HG02852 (cell line): ENCODE results near the gene LAMC3.

ENCODE experiments used
- ATAC-seq: cut with Tn5 transposase; IDR thresholded peaks from one replicate; pipeline ENCODE4 v1.9.1; 2021; ENCODE audit warnings: mild to moderate bottlenecking, moderate library complexity; ENCODE audit not compliant: unreplicated experiment

Gene LAMC3

DNA sequence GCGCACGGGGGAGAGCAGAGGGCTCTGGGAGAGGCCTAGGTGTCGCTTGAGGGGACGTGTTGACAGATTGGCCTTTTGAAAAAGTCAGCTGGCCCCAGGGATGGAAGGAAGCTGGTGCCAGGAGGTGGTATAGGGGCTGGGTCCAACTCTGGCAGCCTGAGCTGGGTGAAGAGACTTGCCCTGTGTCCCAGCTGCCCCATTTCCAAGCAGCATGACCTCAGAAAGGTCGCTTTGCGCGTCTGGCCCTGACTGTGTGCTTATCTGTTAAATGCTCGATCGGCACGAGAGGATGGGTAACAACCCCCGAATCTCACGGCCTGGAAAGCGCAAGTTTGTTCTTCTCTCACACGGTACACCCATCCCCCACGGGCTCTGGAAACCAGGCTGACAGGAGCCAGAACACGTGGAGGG is 31.2 kb upstream of the LAMC3 start:
- ATAC-seq: no peak

DNA sequence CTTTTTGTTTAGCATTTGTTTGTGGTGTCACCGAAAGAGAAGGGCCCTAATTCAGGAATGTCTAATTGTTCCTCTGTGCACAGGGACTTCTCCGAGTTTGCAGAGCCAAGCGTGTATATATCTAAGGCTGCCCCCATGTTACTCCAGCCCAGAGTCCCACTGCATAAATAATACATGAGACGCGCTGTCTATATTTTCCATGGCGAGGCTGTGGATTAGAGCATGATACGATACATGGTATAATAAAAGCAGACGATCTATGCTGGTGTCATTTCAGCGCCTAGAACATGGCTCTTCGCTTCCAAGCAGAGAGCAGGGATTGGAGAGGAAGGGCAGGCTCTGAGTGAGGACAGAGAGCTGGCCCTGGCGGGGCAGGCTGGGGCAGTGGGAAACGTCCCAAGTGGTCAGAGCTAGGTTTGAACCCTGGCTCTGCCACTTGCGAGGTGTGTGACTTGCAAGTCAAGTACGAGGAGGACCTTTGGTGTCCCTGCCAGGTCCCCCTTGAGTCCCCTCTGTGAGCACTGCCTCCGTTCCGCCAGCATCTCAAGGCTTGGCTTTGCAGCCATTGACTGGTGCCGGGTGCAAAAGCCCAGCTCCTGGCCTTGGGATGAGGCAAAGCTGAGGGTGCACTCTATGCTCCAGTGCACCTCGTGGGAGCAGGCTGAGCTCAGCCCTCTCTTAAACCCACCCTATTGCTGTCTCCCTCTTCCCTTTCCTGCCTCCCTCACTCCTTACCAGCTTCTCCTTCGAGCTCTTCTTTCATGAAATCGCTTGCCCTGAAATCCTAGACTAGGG is 29.2 kb upstream of the LAMC3 start:
- no peak for ATAC-seq

DNA sequence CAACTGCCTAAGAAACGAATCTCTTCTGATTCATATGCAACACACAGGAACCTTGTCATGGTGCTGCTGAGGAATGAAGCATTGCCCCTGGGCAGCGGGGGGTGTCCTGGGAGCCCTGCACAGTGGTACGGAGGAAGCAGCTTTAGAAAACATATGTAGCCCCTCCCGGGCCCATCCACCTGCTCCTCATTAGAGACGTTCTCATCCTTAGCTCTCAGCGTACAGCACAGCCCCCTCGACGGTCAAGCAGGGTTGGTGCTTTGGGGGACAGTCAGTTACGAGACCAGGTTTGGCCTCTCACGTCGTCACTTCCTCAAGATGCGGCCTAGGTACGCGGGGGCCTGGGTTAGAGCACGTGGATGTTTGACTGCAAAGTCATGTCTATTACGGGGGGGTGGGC is 28.4 kb upstream of the LAMC3 start:
- no peak for ATAC-seq

DNA sequence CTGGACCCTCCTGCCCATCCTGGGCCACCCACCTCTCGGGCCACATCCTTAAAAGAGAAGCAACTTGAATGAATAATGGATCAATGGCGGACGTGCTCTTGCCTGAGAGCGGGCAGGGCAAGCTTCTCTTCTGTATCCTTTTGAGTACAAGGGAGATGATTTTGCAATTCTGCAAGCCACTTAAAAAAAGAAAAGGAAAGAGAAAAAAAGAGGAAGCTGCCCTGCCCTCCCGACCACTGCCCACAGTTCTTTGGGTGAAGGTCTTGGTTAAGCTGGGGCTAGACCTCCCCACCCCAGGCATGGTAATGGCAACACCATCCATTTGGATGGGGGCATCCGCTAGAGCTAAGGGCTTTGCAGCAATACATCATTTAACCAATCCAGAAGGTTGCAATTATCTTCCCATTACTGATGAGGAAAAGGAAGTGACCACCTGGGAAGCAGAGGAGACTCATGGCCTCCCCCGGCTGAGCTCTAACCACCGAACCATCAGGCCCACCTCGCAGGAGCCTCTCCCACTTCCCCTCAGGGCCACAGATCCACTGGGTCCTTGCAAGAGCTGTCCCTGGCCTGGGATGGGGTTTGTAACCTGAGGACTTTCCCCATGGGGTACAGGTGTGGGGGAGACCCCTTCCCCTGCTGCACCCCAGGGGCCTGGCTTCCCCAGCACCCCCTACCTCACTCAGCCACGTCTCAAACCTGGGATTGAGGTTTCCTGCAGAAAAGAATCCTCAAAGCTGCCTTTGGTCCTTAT is 27.8 kb upstream of the LAMC3 start:
- ATAC-seq: no peak

DNA sequence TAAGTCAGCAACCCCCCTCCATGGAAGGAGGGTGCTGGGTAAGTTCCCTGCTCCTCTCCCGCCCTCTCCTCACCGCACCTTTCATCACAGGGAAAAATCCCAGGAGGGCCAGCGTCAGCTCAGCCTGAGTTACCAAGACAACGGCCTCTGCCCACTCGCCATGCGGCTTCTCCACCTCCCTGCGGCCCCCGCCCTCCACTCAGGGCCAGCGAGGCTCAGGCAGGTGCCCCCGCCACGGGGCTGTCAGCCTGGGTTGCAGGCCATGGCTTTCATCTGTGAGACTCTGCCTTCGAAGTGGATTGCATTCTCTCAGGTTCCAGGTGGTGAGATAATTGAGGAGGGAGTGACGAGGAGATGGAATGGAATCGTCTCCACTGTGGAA is 27.2 kb upstream of the LAMC3 start:
- ATAC-seq: no peak

DNA sequence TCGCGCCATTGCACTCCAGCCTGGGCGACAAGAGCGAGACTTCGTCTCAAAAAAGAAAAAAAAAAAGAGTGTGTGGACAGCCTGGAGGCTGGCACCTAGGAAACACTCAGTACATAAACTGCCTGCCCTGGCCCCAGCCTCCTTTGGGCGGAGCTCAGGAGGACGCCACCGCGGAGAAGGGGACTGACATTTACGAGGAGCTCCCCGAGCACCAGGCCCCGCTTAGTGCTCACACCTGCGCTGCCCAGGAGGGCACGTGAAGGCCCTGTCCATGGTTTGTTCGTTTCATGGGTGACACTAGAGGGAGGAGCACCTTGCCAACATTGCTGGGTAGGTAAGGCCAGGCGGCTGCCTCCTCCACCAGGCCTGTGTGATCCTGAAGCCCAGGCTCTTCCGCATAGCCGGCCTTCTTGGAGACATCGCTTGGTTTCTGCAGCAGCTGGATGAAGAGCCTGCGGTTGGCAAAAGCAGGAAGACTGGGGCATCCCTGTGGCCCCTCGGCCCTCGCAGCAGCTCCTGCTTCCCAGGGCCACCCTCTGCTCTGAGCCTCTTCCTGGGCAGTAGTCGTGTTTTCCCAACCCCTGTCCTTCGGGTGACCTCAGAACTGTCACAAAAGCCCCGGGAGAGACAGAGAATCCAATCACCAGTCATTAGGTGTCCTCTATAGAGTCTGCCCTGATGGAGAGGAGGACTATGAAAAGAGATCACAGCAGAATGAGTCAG is 26.2 kb upstream of the LAMC3 start:
- no peak for ATAC-seq

DNA sequence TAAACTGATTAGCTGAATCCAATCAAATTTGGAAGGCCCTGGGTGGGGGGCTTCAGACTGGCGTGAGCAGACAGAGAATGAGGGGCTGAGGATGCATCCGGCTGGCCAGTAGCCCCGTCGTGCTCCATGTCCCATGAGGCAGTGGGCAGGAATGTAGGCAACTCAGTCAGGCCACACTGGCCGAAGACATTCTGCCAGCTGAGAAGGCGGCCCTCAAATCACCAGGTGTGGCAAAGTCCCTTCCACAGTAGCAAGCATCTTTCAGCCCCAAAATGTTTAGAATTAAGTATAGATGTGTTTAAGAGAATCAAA is 25.7 kb upstream of the LAMC3 start:
- no peak for ATAC-seq

DNA sequence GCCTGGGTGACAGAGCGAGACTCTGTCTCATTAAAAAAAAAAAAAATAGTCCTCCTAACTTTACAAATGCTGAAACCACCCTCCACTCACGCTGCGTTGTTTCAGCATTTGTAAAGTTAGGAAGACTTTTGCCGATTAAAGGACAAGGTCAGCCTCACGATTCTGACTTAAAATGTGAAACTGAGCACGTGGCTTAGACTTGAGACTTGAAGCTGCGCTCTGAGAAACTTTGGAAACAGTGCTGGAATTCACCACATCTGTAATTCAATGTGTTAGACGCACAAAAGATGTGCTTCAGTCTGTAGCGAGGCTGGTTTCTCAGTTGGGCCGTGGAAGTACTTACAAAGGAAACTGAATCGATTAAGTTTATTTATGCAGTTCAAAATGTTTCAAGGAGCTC is 25.0 kb upstream of the LAMC3 start:
- ATAC-seq: no peak

DNA sequence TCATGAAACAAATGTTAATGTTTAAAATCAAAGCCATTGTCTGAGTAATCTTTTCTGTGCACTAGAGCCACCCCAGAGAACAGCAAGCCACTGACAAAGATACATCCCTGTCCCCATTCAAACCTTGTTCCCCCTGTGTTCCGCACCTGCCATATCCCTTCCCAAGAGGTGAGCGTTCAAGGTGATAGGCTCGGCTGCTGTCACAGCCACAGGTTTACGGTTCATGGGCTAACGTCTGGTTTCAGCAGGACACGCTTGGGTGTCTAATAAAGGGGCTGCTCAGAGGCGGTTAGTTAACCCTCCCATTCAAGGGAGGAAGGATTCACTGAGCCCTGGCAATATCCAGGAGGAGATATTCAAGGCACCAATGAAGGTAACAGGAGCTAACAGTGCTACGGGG is 24.5 kb upstream of the LAMC3 start:
- ATAC-seq: no peak

DNA sequence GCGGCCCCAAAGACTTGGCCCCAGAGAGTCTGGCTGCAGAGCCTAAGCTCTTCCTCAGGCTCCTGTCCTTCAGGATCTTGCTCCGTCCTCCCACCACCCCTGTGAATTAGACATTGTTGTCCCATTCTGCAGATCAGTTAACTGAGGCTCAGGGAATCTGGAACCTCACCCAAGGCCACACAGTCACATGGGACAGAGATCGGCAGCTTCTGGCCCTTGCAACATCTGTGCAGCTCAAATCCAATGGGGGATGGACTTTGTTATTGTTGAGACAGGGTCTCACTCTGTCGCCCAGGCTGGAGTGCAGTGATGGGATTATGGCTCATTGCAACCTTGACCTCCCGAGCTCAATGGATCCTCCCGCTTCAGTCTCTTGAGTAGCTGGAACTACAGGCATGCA is 23.9 kb upstream of the LAMC3 start:
- no peak for ATAC-seq

DNA sequence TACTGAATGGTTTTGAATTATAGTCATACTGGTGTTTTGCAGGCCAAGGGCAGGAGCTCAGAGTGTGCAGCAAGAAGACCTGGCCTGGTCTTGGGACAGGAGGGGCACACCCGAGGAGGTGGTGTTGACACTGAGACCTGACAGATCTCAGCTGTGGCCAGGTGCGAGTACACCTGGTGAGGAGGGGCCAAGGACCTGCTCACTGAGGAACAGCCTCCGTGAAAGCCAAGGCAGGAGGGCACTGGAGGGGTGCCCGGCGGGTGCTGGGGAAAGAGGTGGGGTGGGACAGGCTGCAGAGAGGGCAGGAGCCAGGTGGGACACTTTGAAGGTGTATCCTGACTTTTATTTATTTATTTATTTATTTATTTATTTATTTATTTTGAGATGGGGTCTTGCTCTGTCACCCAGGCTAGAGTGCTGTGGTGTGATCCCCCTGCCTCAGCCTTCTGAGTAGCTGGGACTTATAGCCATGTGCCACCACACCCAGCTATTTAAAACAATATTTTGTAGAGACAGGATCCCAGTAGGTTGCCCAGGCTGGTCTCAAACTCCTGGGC is 23.3 kb upstream of the LAMC3 start:
- ATAC-seq: no peak

DNA sequence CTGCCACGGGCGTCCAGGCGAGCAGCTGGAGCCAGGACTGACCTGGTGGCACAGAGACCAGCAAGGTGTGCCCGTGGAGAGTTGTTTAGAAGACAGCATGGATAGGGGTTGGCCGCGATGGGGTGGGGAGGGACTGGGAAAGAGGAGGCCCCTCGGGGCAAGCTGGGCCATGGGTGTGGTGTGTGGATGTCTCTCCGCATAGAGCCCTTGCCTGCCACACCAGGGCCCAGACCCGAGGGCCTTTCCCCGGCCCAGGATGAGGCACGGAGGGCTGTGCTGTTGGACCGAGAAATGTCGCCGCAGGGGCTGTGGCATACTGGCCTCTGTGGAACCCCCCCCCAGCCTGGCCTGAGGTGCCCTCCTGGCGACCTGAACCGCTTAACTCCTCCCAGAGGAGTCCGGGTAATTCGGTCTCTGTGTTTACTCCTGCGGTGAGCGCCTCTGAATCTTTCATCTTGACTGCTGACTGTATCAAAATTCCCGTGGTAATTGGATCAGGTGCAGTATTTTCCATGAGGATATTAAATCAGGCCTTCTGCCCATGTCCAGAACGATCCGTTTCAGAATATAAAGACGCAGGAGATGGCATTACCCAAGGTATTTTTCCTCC is 22.5 kb upstream of the LAMC3 start:
- no peak for ATAC-seq

DNA sequence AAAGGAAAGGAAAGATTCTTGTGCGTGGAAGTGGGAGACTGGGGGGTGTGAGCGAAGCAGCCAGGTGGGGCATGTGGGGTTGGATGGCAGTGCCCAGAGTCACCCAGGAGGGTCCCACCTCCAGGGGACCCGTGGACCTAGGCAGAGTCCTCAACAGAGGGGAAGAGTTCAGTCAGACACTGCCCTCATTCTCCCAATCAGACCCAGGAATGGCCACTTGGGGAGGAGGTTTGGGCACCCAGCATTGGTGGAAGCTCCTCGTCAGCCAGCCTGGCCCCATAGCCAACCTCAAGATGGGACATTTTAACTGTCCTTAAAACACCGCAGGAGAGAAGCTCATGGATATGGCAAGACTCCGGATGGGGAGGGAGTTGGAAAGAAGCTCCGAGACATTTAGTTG is 21.9 kb upstream of the LAMC3 start:
- ATAC-seq: no peak

DNA sequence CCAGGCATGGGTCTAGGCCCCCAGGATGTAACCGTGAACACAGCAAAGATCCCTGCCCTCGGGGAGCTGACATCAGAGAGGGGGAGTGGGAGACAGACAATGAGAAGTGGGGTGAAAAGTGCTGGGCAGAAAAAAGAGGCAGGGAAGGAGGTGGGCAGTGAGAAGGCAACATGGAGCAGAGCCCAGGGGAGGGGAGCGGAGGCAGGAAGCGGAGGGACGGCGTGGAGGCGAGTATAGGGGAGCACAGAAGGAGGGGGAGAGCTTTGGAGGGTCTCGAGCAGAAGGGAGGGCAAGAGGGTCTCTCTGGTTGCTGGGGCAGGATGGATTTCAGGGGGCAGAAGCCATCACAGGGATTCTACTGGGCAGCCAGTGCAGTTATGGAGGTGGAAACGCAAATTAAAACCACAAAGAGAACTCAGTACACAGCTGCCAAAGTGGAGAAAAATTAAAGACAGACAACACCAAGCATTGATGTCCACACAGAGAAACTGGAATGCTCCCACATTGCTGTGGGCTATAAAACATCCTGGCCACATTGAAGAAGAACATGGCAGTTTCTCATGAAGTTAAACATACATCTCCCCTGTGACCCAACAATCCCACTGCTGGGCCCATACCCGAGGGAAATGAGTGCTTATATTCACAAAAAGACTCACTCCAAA is 21.1 kb upstream of the LAMC3 start:
- ATAC-seq: no peak

DNA sequence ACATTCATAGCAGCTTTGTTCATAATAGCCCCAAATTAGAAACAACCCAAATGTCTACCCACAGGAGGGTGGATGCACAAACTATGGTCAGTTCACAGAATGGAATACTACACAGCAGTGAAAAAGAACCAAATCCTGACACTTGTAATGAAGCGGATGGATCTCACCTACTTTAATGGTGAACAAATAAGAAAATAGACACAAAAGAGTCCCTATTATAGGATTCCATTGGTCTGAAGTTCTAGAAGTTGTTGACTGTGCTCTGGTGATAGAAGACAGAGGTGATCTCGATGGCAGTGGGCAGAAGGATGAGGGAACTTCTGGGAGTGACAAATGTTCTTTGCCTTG is 20.6 kb upstream of the LAMC3 start:
- no peak for ATAC-seq

DNA sequence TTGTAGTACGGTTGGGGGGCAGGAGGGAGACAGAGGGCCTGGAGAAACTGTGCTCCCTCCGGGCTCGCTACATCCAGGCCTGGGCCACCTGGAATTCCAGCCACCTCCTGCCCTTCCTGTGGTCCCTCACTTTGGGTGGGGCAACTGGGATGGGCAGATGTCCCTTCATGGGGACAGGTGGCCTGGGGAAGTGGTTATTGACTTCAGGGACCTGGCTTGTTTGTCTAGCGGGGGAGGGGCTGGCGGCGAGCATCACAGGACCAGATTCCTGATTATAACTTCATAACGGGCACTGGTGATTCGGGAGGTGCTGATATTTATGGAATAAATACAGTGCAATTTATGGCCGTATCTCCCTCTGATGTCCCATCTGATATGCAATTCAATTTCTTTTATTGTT is 20.1 kb upstream of the LAMC3 start:
- ATAC-seq: no peak

DNA sequence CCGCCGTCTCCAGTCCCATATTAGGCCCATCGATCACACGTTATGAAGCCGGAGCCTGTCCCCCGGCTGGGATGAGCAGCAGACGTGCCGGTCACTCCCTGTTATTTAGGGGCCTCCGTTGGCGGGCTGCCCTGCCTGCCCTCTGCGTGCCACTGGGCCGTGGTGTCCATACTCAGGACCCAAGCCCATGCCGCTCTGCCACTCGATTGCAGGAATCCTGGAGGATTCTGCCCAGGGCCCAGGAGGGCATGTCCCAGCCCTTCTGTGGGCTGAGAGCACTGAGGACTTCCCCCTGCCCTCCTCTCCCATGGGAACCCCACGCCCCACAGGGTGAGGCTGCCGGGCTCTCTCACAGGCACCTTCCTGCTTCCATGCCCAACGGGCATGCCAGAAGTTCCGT is 19.6 kb upstream of the LAMC3 start:
- ATAC-seq: no peak

DNA sequence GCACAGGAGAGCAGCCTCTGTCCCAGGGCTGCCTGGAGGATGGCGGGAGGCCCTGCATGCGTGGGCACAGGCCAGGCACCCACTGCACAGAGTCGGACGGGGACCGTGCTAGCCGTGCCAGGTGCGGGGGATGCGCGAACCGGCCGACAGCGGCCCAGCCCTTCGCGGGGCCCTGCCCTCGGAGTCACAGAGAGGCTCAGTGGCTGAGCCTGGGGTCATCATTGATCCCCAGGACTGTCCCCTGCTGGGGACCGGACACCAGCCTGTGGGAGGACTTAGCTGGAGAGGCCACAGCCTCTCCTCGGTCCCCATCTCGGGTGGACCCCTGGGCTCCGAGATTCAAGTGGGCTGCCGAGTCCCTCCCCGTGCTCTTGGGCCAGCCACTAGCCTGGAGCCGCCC is 19.1 kb upstream of the LAMC3 start:
- ATAC-seq: no peak

DNA sequence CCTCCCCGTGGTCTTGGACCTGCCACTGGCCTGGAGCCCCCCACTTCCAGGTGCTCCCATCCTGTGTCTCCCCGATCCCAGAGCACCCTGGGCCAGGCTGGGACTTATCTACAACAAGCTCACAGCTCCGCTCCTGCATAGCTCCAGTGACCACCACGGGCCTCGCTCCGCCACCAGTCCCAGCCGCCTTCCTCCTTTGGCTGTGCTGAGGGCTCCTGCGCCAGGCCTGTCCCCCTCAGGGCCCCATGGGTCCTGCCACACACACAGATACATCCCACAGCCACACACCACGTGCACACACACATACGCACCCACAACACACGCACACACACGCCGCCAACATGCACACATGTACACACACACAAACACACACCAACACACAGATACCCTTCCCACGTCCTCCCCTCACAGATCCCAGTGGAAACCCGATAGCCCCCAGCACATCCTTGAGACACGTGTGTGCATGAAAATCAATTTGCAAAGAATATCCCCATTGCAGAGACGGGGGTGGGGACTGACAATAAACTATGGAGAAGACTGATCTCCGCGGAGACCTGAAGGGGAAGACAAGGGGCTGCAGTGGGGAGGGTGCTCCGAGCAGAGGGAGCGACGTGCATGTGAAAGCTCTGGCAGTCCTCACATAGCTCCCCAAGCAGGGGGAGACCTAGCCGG is 18.5 kb upstream of the LAMC3 start:
- ATAC-seq: no peak

DNA sequence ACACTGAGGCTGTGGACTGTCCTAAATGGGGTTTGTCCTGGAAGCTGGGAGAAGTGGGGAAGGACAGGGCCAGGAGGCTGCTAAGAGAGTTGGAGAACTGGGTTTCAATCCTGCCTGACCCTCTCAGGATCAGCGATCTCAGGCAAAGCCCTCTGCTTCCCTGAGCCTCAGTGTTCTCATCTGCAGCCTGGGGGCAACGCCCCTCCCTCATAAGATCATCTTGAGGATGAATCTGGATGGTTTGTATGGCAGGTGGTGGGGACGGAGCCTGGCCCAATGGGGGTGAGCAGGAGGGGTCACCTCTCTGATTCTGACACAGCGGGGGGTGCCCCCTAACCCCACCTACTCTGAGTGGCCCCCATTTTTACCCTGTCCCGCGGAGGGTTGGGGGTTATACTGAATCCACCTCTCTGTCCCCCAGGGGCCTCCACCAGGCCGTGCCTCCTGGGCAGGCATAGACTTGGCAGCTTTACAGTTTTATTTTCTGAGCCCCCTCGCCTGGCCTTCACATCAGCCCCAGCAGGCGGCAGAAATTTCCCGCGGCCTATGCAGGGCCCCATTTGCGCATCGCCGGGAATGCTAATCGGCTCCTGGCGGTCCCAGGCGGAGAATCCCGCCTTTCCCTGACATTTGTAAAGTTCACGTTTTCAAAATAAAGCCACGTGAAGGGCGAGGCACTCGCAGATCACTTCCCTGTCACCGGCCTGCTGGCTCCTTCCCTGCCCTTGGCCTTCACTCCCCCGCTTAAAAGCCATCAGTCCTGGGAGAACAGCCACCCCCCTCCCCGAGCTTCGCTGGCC is 17.8 kb upstream of the LAMC3 start:
- no peak for ATAC-seq
